Brain microvascular endothelial cell (primary cell): ENCODE data around the gene FGFBP2.

Experiments
- DNase-seq: peaks from one replicate; pipeline ENCODE4 v3.0.0-alpha.2; 2020
- H3K27ac ChIP-seq: fragments of 250-450 bp; sonication (Bioruptor Pico); 2 replicates; pipeline ENCODE4 v1.5.1; 2020; ENCODE audit warnings: mild to moderate bottlenecking, moderate library complexity
- H3K27me3 ChIP-seq: fragments of 250-450 bp; sonication (Bioruptor Pico); replicated peaks from 2 replicates; pipeline ENCODE4 v1.5.1; 2020; ENCODE audit warnings: mild to moderate bottlenecking
- H3K36me3 ChIP-seq: fragments of 250-450 bp; sonication (Bioruptor Pico); replicated peaks from 2 replicates; pipeline ENCODE4 v1.5.1; 2020; ENCODE audit warnings: mild to moderate bottlenecking
- H3K4me3 ChIP-seq: 2 replicates; pipeline ENCODE4 v1.5.1; 2011; ENCODE audit warnings: low read depth, mild to moderate bottlenecking, control low read depth, low read length, moderate library complexity
- in situ Hi-C: cut with HindIII; loops from 2 replicates; pipeline ENCODE4 v1.10.0; 2017; ENCODE audit warnings: low sequenced_read_pairs, low pct_ligation_motif_present
- TF ChIP-seq, protein P1 (sequence below): IDR thresholded peaks from 2 replicates; pipeline ENCODE4 v1.5.1; 2011; ENCODE audit warnings: low read depth, mild to moderate bottlenecking, moderate library complexity, low read length, control low read depth, inconsistent platforms; ENCODE audit errors: missing control alignments

FGFBP2 gene

DNA sequence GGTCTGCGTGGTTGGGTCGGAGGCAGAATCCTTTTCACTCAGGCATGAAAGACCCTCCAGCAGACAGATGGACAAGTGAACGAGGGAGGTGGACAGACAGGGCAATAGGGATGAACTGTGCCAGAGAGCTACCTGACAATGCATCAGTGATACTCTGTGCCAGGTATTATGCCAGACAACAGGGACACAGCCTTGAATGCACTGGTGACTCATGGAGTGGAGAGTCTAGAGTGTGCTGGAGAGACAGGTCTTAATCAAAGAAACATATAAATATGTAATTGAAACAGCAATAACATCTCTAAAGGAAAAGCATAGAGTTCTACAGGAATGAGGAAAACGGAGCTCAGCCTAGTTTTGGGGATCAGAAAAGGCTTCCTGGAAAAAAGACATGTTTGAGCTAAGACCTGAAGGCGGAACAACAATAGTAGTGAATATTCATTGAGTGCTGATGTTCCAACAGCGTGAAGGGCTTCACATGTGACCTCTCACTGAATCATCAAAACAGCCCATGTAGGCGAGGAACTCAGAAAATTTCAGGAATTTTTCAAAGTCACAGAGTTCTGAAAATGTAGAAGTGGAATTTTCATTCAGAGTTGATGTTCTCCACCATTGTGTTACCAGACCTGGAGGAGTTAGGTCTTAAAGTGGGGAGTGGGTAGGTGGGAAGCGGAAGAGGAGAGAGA is 20.0 kb upstream of the FGFBP2 start:
- TF ChIP-seq, protein P1, sequence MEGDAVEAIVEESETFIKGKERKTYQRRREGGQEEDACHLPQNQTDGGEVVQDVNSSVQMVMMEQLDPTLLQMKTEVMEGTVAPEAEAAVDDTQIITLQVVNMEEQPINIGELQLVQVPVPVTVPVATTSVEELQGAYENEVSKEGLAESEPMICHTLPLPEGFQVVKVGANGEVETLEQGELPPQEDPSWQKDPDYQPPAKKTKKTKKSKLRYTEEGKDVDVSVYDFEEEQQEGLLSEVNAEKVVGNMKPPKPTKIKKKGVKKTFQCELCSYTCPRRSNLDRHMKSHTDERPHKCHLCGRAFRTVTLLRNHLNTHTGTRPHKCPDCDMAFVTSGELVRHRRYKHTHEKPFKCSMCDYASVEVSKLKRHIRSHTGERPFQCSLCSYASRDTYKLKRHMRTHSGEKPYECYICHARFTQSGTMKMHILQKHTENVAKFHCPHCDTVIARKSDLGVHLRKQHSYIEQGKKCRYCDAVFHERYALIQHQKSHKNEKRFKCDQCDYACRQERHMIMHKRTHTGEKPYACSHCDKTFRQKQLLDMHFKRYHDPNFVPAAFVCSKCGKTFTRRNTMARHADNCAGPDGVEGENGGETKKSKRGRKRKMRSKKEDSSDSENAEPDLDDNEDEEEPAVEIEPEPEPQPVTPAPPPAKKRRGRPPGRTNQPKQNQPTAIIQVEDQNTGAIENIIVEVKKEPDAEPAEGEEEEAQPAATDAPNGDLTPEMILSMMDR: no peak
- Histone ChIP-seq H3K4me3 (no peak overlapping the region), H3K27me3 (no peaks in the 10 kb centered on the region), H3K36me3 (no peaks in the 10 kb centered on the region), H3K27ac (no peak overlapping the region)
- DNase-seq: peak; percentile 57
- in situ Hi-C loops: no loop called here

DNA sequence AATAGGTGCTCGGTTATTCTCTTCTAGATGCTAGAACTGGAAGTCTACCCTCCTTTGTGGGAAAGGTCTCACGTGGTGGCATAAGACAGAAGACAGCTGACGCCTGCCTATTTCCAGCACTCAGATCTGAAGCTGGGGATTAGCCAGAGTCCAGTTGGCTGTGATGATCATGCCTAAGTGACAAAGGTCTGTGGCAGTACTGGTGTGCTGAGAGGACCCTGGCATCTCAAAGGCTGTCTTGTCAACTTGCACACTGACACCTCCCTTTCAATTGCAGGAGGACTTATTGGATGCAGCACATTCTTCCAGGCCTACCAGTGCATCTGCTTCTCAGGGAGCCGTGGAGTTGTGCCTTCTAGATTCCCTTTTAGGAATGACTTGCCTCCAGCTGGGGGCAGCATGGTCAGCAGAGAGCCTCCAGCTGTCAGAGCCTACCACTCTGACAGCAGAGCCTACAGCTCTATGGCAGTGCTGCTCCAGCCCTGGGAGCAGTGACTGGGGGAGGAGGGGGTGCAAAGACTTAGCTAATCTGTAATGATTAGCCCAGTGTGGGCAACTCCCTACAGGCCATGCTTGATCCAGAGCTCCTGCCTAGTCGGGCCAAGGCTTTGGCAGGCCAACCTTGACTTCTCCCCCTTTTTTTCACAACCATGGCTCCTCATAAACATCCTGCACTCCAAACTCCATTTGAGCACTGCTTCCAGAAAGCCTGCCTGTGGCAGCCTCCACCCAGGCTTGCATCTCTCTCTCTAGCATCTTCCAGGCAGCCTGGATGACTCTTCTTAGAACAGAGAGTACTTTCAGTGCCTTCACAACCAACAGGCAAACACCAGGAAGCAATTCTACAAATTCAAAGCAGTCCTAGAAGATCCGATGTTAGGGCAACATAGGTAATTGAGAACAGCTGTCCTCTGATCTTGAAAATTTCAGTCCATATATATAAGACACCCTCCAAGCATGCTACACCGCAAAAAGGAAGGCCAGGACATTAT is 13.8 kb upstream of the FGFBP2 start:
- H3K27ac ChIP-seq: no peak overlapping the region
- in situ Hi-C loops: no loop called here
- H3K36me3 ChIP-seq: no peaks in the 10 kb centered on the region

DNA sequence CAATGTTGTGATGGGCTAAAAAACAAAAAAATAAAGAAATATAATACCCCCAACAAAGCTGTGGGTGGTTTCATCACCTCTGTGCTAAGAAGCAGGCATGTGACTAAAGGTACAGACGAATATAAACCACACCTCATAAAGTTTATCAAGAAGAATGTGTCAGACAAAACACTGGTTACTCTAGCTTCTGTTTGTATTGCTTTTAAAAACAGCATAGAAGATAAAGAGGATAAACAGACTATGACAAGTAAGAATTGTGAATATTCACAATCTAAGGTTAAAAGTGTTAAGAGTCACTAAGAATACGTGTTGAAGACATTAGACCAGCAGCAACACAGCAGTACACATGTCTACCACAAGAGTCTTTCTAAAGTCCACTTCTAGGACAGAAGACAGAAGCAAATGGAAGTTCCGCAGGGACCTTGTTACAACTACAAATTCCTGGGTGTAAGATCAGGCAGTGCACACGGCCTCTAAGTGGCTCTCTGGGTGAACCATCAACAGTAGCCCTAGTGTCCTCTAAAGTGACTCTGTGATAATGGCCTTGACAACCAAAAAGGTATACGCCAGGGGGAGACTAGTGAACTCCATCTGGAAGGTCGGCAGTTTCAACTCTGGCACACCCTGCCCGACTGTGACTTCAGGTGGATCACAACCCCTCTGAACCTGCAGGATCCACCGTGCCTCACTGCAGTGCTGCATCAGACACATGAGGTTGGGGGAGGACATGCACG is 8.3 kb upstream of the FGFBP2 start:
- in situ Hi-C loops: no loop called here
- Histone ChIP-seq H3K27ac (no peak overlapping the region), H3K4me3 (no peak overlapping the region), H3K27me3 (no peaks in the 10 kb centered on the region), H3K36me3 (no peaks in the 10 kb centered on the region)
- no peak for DNase-seq
- TF ChIP-seq, protein P1: no peak

More for the DNA sequence above, 13.8 kb upstream of the FGFBP2 start:
- no peak for DNase-seq
- Histone ChIP-seq H3K4me3 (no peak overlapping the region), H3K27me3 (no peaks in the 10 kb centered on the region)
- TF ChIP-seq, protein P1: peak; percentile 20

GRCh38 chr4:15968551-15969300 is 5.8 kb upstream of the FGFBP2 start:
- no peak overlapping the region for H3K27ac ChIP-seq
- TF ChIP-seq, protein P1: no peak
- H3K36me3 ChIP-seq: no peaks in the 10 kb centered on the region
- H3K4me3 ChIP-seq: no peak overlapping the region
- in situ Hi-C loops: no loop called here
- DNase-seq: no peak
- H3K27me3 ChIP-seq: no peaks in the 10 kb centered on the region

DNA sequence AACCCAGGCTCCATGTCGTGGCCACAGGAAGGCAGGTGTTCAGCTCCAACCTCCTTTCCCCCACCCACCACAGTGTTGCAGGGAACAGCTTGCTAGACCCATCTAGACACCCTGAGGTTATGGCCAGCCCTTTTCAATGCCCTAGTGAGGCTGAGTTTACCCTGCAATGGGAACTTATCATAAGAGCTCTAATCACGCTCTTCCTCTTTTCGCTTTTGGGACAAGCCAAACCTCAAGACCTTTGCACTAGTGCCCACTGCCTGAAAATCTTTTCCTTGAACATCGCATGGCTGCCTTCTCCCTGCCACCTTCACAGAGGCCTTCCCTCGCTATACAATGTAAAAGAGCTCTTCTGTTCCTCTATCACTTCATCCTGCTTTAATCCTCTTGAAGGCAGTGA is 2.4 kb upstream of the FGFBP2 start:
- DNase-seq: no peak
- Histone ChIP-seq H3K27ac (no peak overlapping the region), H3K36me3 (no peaks in the 10 kb centered on the region), H3K27me3 (no peaks in the 10 kb centered on the region), H3K4me3 (no peak overlapping the region)
- TF ChIP-seq, protein P1: no peak
- in situ Hi-C loops: no loop called here
